ENCODE results near the gene SLC22A12.
"Not testable (repeated sequence)": the region's sequence is repeated elsewhere in the genome, so short reads cannot be mapped to it uniquely, and the experiment has no call there.

Gene SLC22A12

GRCh38 chr11:64588701-64589100, 2.3 kb upstream of the SLC22A12 start:
- DNase-seq, result no peak

- no peak for DNase-seq
These were observed 525 bp downstream of the SLC22A12 start for GRCh38 chr11:64591257-64592233.

- no peak for DNase-seq
These were observed 1.2 kb downstream of the SLC22A12 start for GRCh38 chr11:64592234-64592615.

- DNase-seq, result no peak
These were observed 1.6 kb downstream of the SLC22A12 start for GRCh38 chr11:64592656-64593055.

- DNase-seq, result no peak
These were observed 2.4 kb downstream of the SLC22A12 start for GRCh38 chr11:64593156-64594105.

- no peak for DNase-seq
These were observed 3.3 kb downstream of the SLC22A12 start for GRCh38 chr11:64594159-64594939.

- not testable (repeated sequence) for DNase-seq
These were observed 4.9 kb downstream of the SLC22A12 start for GRCh38 chr11:64595922-64596321.

- DNase-seq, result no peak
These were observed 6.7 kb downstream of the SLC22A12 start for GRCh38 chr11:64597671-64598101.

- no peak for DNase-seq
These were observed 7.2 kb downstream of the SLC22A12 start for GRCh38 chr11:64598106-64598796.

- no peak for DNase-seq
These were observed 8.0 kb downstream of the SLC22A12 start for GRCh38 chr11:64598797-64599697.

- no peak for DNase-seq
These were observed 8.7 kb downstream of the SLC22A12 start for GRCh38 chr11:64599698-64600211.

GRCh38 chr11:64600281-64600992, 9.4 kb downstream of the SLC22A12 start:
- DNase-seq, result no peak

- no peak for DNase-seq
These were observed 10.8 kb downstream of the SLC22A12 start for GRCh38 chr11:64601605-64602465.

GRCh38 chr11:64602466-64603070, 11.5 kb downstream of the SLC22A12 start:
- no peak for DNase-seq

GRCh38 chr11:64603411-64604110, 12.5 kb downstream of the SLC22A12 start:
- DNase-seq, result no peak

GRCh38 chr11:64604458-64605243, 13.6 kb downstream of the SLC22A12 start:
- DNase-seq, result no peak

- DNase-seq, result no peak
These were observed 14.2 kb downstream of the SLC22A12 start for GRCh38 chr11:64605244-64605560.
